HG02943 (cell line): Measurements from ENCODE around the gene GPRC5B.

Source experiments
- ATAC-seq: cut with Tn5 transposase; IDR thresholded peaks from one replicate; pipeline ENCODE4 v1.9.1; 2021; ENCODE audit warnings: mild to moderate bottlenecking, low read depth, moderate library complexity; ENCODE audit not compliant: unreplicated experiment

GPRC5B gene

DNA sequence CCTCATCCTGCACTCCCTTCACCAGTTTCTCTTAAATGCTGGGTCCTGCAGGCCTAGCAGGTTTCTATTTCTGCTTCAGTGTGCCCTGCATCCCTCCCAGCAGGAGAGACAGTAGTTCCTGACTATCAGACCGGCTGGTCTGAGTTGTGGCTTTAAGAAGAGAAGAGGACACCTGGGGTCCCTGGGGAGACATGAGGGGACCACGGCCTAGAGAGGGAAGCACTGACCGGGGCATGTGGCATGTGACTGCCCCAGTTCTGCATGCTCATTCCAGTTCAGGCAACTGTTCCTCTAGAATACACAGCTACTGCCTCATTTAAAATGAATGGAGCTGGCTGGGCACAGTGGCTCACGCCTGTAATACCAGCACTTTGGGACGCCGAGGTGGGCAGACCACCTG lies 61.3 kb downstream of the GPRC5B start:
- no peak for ATAC-seq

DNA sequence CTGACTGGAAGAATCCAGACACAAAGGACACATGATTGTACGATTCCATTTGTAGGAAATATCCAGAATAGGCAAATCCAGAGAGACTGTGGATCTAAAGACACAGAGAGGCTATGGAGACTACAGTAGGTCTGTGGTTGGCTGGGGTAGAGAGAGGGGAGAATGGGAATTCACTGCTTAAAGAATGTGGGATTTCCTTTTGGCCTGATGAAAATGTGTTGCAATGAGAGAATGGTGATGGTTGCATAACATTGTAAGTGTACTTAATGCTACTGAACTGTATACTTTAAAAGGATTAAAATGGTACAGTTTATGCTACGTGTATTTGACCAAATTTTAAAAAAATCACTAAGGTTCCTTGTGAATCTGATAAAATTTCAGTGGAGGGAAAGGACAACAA lies 62.1 kb downstream of the GPRC5B start:
- no peak for ATAC-seq

GRCh38 chr16:19817875-19818274 lies 66.8 kb downstream of the GPRC5B start:
- ATAC-seq, result no peak

- no peak for ATAC-seq
Observed at GRCh38 chr16:19817122-19817521, 67.5 kb downstream of the GPRC5B start.

DNA sequence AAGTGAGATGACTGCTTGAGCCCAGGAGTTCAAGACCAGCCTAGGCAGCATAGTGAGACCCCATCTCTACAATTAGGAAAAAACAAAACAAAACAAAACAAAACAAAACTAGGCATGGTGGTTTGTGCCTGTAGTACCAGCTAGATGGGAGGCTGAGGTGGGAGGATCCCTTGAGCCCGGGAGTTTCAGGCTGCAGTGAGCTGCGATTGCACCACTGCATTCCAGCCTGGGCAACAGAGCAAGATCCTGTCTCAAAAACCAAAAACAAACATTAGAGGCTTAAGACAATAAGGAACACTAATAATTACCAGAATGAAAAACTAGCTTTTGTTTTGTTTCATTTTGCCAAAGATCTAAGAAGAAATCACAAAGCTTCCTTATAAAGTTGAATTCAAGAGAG lies 69.2 kb downstream of the GPRC5B start:
- no peak for ATAC-seq

- no peak for ATAC-seq
Observed at GRCh38 chr16:19812986-19813385, 71.7 kb downstream of the GPRC5B start.

- no peak for ATAC-seq
Observed at GRCh38 chr16:19810817-19811731, 73.6 kb downstream of the GPRC5B start.

GRCh38 chr16:19809693-19810092 lies 75.0 kb downstream of the GPRC5B start:
- ATAC-seq, result no peak

DNA sequence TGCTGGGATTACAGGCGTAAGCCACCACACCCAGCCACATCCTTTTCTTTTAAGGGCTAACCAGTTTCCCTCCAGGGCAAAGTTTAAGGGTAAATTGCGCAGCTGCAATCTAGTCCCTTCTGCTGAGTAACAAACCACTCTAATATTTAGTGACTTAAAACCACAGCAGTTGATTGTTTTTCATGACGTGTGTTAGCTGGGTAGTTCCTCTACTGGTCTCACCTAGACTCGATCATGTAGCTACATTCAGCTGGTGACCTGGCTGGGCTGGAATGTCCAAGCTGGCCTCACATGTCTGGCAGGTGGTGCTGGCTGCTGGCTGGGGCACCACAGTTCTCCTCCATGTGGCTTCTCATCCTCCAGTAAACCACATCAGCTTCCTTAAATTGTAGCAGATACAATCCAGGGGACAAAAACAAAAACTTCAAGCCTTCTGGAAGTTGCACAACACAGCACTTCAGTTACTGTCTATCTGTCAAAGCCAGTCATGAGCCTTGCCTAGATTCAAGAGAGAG lies 75.5 kb downstream of the GPRC5B start:
- ATAC-seq, result no peak

DNA sequence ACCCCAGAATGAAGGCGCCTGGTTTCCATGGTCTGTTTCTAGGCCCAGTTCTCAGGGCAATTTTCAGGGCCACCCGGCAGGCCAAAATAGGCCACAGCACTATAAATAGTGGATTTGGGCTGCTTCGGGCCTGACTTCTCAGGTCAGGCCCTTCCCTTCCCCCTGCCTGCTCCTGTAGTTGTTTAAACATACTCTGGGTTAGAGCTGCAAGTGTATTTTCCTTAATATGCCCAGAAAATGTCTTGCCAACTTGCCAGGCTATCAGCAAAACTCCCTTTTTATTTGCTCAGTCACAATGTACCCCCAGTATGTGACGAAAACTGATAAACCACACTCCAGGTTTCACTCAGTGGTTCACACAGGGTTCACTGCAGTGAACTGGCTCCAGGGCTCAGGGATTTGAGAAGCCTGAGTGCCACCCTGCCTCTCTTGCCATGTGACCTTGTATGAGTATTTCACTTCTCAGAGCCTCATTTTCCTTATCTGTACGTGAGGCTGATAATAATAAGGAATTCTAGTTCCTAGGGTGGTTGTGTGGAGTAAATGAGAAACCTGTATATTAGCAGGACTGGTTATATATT lies 76.5 kb downstream of the GPRC5B start:
- peak; percentile 88 for ATAC-seq
